Memory B cell (primary cell): ENCODE results near the gene NEDD4.
"Not testable (repeated sequence)": the region's sequence is repeated elsewhere in the genome, so short reads cannot be mapped to it uniquely, and the experiment has no call there.

ENCODE experiments used
- ATAC-seq: fragments of 150-1000 bp; cut with Tn5 transposase; 2 replicates; pipeline ENCODE4 v1.10.0; 2021; ENCODE audit warnings: low read depth, mild to moderate bottlenecking, moderate library complexity
- DNase-seq, 2 donors: peaks; one replicate each; pipeline ENCODE4 v3.0.0; 2022; ENCODE audit warnings: low spot score in 2 of 2
- H3K27ac Mint-ChIP-seq: one replicate; pipeline ENCODE4 v1.8.0; 2022; ENCODE audit warnings: mild to moderate bottlenecking, moderate library complexity, mixed read lengths
- H3K27me3 Mint-ChIP-seq: one replicate; pipeline ENCODE4 v1.8.0; 2022; ENCODE audit warnings: mixed read lengths
- H3K36me3 Mint-ChIP-seq: one replicate; pipeline ENCODE4 v1.8.0; 2022; ENCODE audit warnings: mild to moderate bottlenecking, mixed read lengths
- H3K4me1 Mint-ChIP-seq: one replicate; pipeline ENCODE4 v1.8.0; 2022; ENCODE audit warnings: mixed read lengths
- H3K4me3 Mint-ChIP-seq: one replicate; pipeline ENCODE4 v1.8.0; 2022; ENCODE audit warnings: mild to moderate bottlenecking, moderate library complexity, mixed read lengths
- H3K9me3 Mint-ChIP-seq: one replicate; pipeline ENCODE4 v1.8.0; 2022; ENCODE audit warnings: mixed read lengths

Gene NEDD4

DNA sequence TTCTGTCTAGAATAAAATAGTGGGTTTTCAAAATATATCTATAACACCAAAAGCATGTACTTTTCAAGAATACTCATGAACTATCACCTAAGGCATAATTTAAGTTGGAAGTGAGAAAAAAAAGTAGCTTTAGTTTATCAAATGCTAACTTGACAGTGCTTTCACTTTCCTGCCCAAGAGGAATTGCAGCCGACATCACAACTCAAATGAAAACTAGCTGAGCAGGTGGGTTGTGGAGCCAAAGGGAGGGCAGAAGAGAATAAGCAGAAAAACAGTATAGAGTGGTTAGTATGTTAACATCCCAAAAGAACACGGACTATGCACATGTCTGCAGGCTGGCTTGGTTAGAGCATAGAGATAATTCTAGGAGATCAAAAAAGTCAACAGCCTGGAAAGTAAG lies 120.9 kb downstream of the NEDD4 start:
- Mint-ChIP-seq H3K4me3 (no peak overlapping the region), H3K4me1 (peaks cover 2% of the 10 kb centered on the region), H3K27ac (no peak overlapping the region), H3K27me3 (peaks cover 5% of the 10 kb centered on the region), H3K9me3 (no peaks in the 10 kb centered on the region), H3K36me3 (no peaks in the 10 kb centered on the region)
- no peak for DNase-seq
- ATAC-seq = no peak

DNA sequence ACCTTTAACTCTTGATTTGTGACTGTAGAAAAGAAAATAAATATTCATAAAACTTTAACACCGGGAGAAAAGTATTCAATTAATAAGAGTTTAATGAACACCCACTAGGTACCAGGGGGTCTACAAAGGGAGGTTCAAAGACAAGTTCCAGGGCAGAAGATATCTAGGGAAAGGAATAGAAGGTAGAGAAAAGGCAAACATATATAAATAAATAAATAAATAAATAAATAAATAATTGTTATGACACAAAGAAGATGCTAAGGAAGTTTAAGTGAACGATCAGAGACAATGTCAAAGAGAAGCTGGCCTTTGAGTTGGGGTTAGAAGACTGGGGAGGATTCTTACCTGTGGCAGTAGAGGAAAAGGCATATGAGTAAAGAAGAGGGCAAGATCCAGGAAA lies 123.8 kb downstream of the NEDD4 start:
- H3K4me3 Mint-ChIP-seq = no peak overlapping the region
- peaks cover 2% of the 10 kb centered on the region for H3K4me1 Mint-ChIP-seq
- ATAC-seq (no peak), DNase-seq (no peak)
- H3K9me3 Mint-ChIP-seq = no peaks in the 10 kb centered on the region
- H3K27me3 Mint-ChIP-seq = peaks cover 5% of the 10 kb centered on the region
- H3K36me3 Mint-ChIP-seq = no peaks in the 10 kb centered on the region
- no peak overlapping the region for H3K27ac Mint-ChIP-seq

- Mint-ChIP-seq H3K9me3 (no peaks in the 10 kb centered on the region), H3K4me1 (peaks cover 2% of the 10 kb centered on the region), H3K36me3 (no peaks in the 10 kb centered on the region), H3K27me3 (peaks cover 5% of the 10 kb centered on the region), H3K27ac (no peak overlapping the region), H3K4me3 (no peak overlapping the region)
- ATAC-seq = no peak
- DNase-seq = no peak
Measured at GRCh38 chr15:55868707-55869106, 124.7 kb downstream of the NEDD4 start.

- not testable (repeated sequence) for H3K9me3 Mint-ChIP-seq, DNase-seq, H3K36me3 Mint-ChIP-seq, H3K27ac Mint-ChIP-seq, H3K4me1 Mint-ChIP-seq, ATAC-seq, H3K4me3 Mint-ChIP-seq, H3K27me3 Mint-ChIP-seq
Measured at GRCh38 chr15:55868291-55868690, 125.1 kb downstream of the NEDD4 start.

DNA sequence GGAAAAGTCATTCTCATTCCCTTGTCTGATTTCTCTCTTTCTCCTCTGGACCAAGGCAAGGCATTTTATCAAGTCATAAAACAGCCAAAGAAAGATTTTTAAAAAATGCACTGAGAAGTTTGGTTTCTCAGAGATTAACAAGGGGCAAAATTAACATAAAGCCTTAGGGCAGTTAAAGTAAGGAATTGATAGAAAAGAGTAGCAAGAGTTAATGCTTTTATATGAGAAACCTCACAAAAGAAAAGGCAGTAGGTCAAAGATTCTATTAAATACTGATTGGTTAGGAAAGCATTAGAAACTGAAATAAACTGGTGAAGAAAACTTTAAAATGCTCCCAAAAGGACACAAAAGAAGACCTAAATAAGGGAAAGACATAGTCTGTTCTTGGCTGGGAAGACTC lies 129.5 kb downstream of the NEDD4 start:
- Mint-ChIP-seq H3K4me1 (no peaks in the 10 kb centered on the region), H3K4me3 (no peak overlapping the region), H3K9me3 (no peaks in the 10 kb centered on the region), H3K27me3 (no peaks in the 10 kb centered on the region), H3K27ac (no peak overlapping the region), H3K36me3 (no peaks in the 10 kb centered on the region)
- no peak for DNase-seq
- ATAC-seq = no peak

DNA sequence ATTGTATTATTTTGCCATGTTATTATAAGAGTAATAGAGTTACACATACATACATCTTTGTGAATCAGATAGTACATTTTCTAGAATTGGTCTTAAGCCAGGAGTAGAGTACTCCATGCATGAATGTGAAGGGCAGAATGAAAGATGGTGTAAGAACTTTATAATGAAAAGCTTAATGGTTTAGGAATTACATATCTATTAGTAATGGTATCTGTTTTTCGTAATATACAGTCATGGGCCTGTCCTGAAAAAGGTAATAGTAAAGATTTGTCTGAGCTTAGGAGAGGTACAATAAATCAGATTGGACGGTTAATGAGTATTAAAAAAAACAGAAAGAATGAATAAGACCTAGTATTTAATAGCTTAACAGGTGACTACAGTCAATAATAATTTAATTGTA lies 132.3 kb downstream of the NEDD4 start:
- H3K27ac Mint-ChIP-seq = no peak overlapping the region

DNA sequence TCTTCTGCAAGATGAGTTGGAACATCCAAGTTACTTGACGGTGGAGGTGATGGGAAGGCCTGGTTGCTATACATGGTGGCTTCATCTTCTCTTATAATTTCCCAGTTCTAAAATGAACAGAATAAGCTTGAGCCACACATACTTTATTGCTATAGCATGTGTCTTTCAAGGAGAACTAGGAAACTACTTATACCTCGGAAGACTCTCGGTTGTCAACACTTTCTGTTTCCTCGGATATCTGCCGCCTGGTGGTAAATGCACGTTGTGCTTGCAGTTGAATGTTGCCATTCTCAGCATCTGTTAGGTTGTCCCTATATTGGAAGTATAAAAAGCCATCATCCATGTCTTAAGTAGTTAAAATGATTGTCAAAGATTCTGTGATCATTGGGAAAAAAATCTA lies 132.9 kb downstream of the NEDD4 start:
- Mint-ChIP-seq H3K36me3 (peaks cover 2% of the 10 kb centered on the region), H3K27ac (no peak overlapping the region), H3K4me3 (no peak overlapping the region), H3K27me3 (peaks cover 3% of the 10 kb centered on the region), H3K4me1 (no peaks in the 10 kb centered on the region), H3K9me3 (peaks cover 2% of the 10 kb centered on the region)
- no peak for ATAC-seq
- DNase-seq = no peak

More for the DNA sequence above, 132.3 kb downstream of the NEDD4 start:
- peaks cover 2% of the 10 kb centered on the region for H3K36me3 Mint-ChIP-seq
- ATAC-seq (no peak), DNase-seq (no peak)
- peaks cover 3% of the 10 kb centered on the region for H3K27me3 Mint-ChIP-seq
- no peak overlapping the region for H3K4me3 Mint-ChIP-seq
- H3K9me3 Mint-ChIP-seq = peaks cover 2% of the 10 kb centered on the region
- H3K4me1 Mint-ChIP-seq = no peaks in the 10 kb centered on the region

GRCh38 chr15:55859681-55860080 lies 133.7 kb downstream of the NEDD4 start:
- no peak for ATAC-seq
- Mint-ChIP-seq H3K27ac (no peak overlapping the region), H3K27me3 (peaks cover 3% of the 10 kb centered on the region), H3K36me3 (peaks cover 2% of the 10 kb centered on the region), H3K9me3 (peaks cover 2% of the 10 kb centered on the region), H3K4me1 (no peaks in the 10 kb centered on the region), H3K4me3 (no peak overlapping the region)
- no peak for DNase-seq

- DNase-seq (no peak), ATAC-seq (no peak)
- Mint-ChIP-seq H3K4me3 (no peak overlapping the region), H3K27ac (no peak overlapping the region), H3K27me3 (peaks cover 5% of the 10 kb centered on the region), H3K36me3 (peaks cover 2% of the 10 kb centered on the region), H3K4me1 (no peaks in the 10 kb centered on the region), H3K9me3 (peaks cover 2% of the 10 kb centered on the region)
Measured at GRCh38 chr15:55858661-55859060, 134.8 kb downstream of the NEDD4 start.

DNA sequence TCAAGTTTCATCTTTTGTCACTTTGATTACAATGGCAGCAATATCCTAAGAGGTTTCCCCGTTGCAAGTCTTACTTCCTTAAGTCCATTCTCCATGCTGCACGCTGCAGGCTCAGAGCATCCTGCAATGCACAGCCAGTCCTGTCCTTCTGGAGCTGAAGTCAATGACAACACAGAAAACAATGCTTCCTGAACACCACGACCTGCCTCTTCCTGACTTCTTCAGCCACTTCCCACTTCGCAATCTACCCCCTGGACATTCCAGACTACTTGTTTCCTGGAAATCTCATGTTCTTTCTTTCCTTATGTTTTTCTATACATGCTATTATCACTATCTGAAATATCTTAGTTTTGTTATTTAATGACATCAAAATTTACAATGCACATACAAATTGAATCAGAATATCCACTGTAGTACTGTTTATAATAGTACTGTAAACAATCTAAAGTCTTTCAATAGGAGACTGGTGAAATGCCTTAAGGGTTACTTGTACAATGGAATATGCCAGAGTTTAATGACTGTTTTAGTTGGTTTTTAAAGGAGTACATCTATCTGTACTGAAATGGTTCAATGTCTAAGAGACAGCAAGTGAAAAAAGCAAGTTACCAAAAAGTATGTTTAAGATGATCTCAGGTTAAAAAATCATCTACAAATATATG lies 136.8 kb downstream of the NEDD4 start:
- DNase-seq = no peak

GRCh38 chr15:55853134-55853533 lies 140.3 kb downstream of the NEDD4 start:
- no peaks in the 10 kb centered on the region for H3K4me1 Mint-ChIP-seq

More for the DNA sequence above, 136.8 kb downstream of the NEDD4 start:
- Mint-ChIP-seq H3K27ac (no peak overlapping the region), H3K27me3 (peaks cover 7% of the 10 kb centered on the region), H3K4me3 (no peak overlapping the region), H3K36me3 (peaks cover 2% of the 10 kb centered on the region), H3K4me1 (no peaks in the 10 kb centered on the region), H3K9me3 (peaks cover 2% of the 10 kb centered on the region)
- ATAC-seq = no peak

DNA sequence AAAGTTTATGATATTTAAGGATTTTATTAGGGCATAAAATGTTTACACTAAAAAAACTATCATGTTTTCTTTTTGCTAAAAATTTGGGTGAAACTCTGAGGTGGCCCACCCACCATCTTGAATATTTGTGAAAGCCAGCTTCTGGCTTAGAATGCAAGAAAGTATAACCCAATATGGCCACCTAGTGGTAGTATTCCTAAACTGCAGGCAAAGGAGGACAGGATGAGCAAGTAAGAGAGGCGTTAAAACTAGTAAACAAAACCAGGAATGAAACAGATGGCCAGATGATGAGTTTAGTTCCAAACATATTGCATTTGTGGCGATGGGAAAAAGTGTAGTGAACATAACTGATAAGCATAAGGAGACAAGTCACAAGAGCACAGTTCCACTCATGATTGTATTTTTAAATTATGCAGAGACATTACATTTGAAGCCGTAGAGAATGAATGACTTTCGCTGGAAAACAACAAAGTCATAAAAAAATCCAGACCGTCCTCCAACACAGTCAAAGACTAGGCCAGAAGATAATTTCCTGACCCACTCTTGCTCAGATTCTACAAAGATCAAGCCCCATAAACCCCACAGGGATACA lies 147.2 kb downstream of the NEDD4 start:
- Mint-ChIP-seq H3K27ac (no peak overlapping the region), H3K27me3 (peaks cover 2% of the 10 kb centered on the region), H3K9me3 (peaks cover 6% of the 10 kb centered on the region), H3K36me3 (no peaks in the 10 kb centered on the region), H3K4me1 (peaks cover 2% of the 10 kb centered on the region), H3K4me3 (no peak overlapping the region)
- peak; percentile 47 for ATAC-seq
- peak; percentile 40 to 53 for DNase-seq

More at GRCh38 chr15:55853134-55853533, 140.3 kb downstream of the NEDD4 start:
- Mint-ChIP-seq H3K9me3 (no peaks in the 10 kb centered on the region), H3K27me3 (peaks cover 4% of the 10 kb centered on the region), H3K4me3 (no peak overlapping the region), H3K36me3 (no peaks in the 10 kb centered on the region), H3K27ac (no peak overlapping the region)
- ATAC-seq (no peak), DNase-seq (no peak)

GRCh38 chr15:55842897-55843296 lies 150.5 kb downstream of the NEDD4 start:
- H3K27ac Mint-ChIP-seq, H3K4me3 Mint-ChIP-seq, H3K9me3 Mint-ChIP-seq, DNase-seq, ATAC-seq, H3K36me3 Mint-ChIP-seq, H3K4me1 Mint-ChIP-seq, H3K27me3 Mint-ChIP-seq: not testable (repeated sequence)

DNA sequence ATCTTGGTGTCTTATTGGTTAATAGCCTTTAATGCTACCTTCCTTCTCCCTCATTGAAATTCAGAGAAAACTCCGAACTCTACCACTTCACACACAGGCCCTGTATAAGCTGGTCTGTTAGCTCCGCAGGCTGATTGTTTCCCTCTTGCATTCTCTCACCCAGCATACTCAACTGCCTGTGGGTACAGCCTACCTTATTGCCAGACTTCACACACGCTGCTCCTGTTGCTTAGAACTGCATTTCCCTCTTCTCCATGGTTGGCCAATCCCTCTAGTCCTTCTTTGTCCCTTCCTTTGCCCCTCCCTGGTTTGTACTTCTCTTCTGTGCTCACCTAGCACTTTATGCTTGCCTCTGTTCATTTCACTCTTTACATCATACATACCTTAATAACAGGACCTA lies 157.5 kb downstream of the NEDD4 start:
- Mint-ChIP-seq H3K4me3 (no peak overlapping the region), H3K27ac (no peak overlapping the region), H3K9me3 (no peaks in the 10 kb centered on the region), H3K36me3 (no peaks in the 10 kb centered on the region), H3K27me3 (no peaks in the 10 kb centered on the region), H3K4me1 (no peaks in the 10 kb centered on the region)
- ATAC-seq (no peak), DNase-seq (no peak)

DNA sequence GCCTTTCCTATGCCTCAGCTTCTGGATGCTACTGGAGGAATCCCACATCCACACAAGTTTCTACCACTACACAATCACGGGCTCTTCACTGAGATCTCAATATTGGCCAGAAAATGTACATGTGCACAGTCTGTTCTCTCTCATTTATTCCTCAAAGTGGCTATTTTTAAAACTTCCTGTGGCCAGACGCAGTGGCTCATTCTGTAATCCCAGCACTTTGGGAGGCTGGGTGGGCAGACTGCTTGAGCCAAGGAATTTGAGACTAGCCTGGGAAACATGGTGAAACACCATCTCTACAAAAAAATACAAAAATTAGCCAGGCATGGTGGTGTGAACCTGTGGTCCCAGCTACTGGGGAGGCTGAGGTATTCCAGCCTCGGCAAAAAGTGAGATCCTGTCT lies 159.1 kb downstream of the NEDD4 start:
- no peak for ATAC-seq
- no peak overlapping the region for H3K4me3 Mint-ChIP-seq
- no peaks in the 10 kb centered on the region for H3K27me3 Mint-ChIP-seq
- no peaks in the 10 kb centered on the region for H3K9me3 Mint-ChIP-seq
- no peak for DNase-seq
- no peaks in the 10 kb centered on the region for H3K36me3 Mint-ChIP-seq
- H3K27ac Mint-ChIP-seq = no peak overlapping the region
- peaks cover 6% of the 10 kb centered on the region for H3K4me1 Mint-ChIP-seq
